LHCN-M2 (cell line): ENCODE results near the gene ATP6V1D. TPM values are rescaled to one million over a fixed set of nuclear protein-coding genes. Genes with fewer than 3 reads are reported as not detected.

ENCODE experiments used
- total RNA-seq: library from RNA; depleted of rRNA; stranded (reverse); fragments of >200 nt; gene quantifications from 2 replicates; pipeline ENCODE4 v1.2.3, GENCODE V29; 2014; rRNA removed

Gene ATP6V1D
- total RNA-seq, 1 experiment from 2014 or later, result 139 TPM

Other genes with a start within 250 kb of the ATP6V1D start
- not detected in 2 replicates for gene GARIN2, start 170.4 kb downstream of the ATP6V1D start, total RNA-seq
- 23.8 and 25.2 TPM in 2 replicates for gene PALS1, start 118.4 kb downstream of the ATP6V1D start, total RNA-seq
- gene EIF2S1, start 524 bp upstream of the ATP6V1D start, total RNA-seq, result 285 and 310 TPM in 2 replicates
- gene PLEK2, start 52.4 kb upstream of the ATP6V1D start, total RNA-seq, result 0.34 and 0.64 TPM in 2 replicates
- 0.06 TPM in 1 of 2 replicates, not detected in the other for gene TMEM229B, start 128.9 kb upstream of the ATP6V1D start, total RNA-seq
- gene PLEKHH1, start 173.5 kb upstream of the ATP6V1D start, total RNA-seq, result 0.06 TPM in 1 of 2 replicates, not detected in the other
- gene PIGH, start 240.5 kb upstream of the ATP6V1D start, total RNA-seq, result 11.3 and 13.4 TPM in 2 replicates